HCT116 (cell line): ENCODE results near the gene COL28A1.
"Not testable (repeated sequence)": the region's sequence is repeated elsewhere in the genome, so short reads cannot be mapped to it uniquely, and the experiment has no call there.

Experiments
- POLR2A ChIP-seq: IDR thresholded peaks from 2 replicates; pipeline ENCODE4 v1.7.0; 2011; ENCODE audit warnings: borderline replicate concordance; ENCODE audit not compliant: insufficient read depth, insufficient read length; ENCODE audit errors: extremely low read depth
- POLR2AphosphoS5 ChIP-seq: IDR thresholded peaks from 2 replicates; pipeline ENCODE4 v1.6.1; 2011; ENCODE audit warnings: mild to moderate bottlenecking, low read depth, low read length, moderate library complexity
- TF ChIP-seq, protein P1 (sequence below): IDR thresholded peaks from 2 replicates; pipeline ENCODE4 v1.6.1; 2012
- TF ChIP-seq, protein P2 (sequence below), 3 experiments: fragments of 200-600 bp in 1 of 3; sonication (generic) in 1 of 3; IDR thresholded peaks in 2 of 3; conservative IDR thresholded peaks in 1 of 3; 2 replicates each; pipeline ENCODE4 v1.5.1; 2012 to 2017; ENCODE audit warnings: low read depth in 2 of 3, low read length in 2 of 3, antibody characterized with exemption in 1 of 3, borderline replicate concordance in 1 of 3, control low read depth in 1 of 3, mild to moderate bottlenecking in 1 of 3, mixed read lengths in 1 of 3, mixed run types in 1 of 3, moderate library complexity in 1 of 3; ENCODE audit not compliant: insufficient read depth in 1 of 3

DNA sequence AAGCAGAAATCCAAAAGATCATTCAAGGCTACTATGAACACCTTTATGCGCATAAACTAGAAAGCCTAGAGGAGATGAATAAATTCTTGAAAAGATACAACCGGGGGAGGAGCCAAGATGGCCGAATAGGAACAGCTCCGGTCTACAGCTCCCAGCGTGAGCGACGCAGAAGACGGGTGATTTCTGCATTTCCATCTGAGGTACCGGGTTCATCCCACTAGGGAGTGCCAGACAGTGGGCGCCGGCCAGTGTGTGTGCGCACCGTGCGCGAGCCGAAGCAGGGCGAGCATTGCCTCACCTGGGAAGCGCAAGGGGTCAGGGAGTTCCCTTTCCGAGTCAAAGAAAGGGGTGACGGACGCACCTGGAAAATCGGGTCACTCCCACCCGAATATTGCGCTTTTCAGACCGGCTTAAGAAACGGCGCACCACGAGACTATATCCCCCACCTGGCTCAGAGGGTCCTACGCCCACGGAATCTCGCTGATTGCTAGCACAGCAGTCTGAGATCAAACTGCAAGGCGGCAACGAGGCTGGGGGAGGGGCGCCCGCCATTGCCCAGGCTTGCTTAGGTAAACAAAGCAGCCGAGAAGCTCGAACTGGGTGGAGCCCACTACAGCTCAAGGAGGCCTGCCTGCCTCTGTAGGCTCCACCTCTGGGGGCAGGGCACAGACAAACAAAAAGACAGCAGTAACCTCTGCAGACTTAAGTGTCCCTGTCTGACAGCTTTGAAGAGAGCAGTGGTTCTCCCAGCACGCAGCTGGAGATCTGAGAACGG is 70.5 kb downstream of the COL28A1 start:
- TF ChIP-seq, protein P1, sequence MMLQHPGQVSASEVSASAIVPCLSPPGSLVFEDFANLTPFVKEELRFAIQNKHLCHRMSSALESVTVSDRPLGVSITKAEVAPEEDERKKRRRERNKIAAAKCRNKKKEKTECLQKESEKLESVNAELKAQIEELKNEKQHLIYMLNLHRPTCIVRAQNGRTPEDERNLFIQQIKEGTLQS: not testable (repeated sequence)
- TF ChIP-seq POLR2AphosphoS5, POLR2A: not testable (repeated sequence)
- TF ChIP-seq, protein P2, sequence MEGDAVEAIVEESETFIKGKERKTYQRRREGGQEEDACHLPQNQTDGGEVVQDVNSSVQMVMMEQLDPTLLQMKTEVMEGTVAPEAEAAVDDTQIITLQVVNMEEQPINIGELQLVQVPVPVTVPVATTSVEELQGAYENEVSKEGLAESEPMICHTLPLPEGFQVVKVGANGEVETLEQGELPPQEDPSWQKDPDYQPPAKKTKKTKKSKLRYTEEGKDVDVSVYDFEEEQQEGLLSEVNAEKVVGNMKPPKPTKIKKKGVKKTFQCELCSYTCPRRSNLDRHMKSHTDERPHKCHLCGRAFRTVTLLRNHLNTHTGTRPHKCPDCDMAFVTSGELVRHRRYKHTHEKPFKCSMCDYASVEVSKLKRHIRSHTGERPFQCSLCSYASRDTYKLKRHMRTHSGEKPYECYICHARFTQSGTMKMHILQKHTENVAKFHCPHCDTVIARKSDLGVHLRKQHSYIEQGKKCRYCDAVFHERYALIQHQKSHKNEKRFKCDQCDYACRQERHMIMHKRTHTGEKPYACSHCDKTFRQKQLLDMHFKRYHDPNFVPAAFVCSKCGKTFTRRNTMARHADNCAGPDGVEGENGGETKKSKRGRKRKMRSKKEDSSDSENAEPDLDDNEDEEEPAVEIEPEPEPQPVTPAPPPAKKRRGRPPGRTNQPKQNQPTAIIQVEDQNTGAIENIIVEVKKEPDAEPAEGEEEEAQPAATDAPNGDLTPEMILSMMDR (IDR thresholded peaks at IDR 0.05 in 2 of 3, conservative IDR thresholded peaks at IDR 0.05 in 1 of 3; ENCODE audit: borderline replicate concordance in 1 of 3, insufficient read depth in 1 of 3, low read depth in 2 of 3, low read length in 2 of 3): not testable (repeated sequence)
